MCF 10A (cell line): ENCODE data around the gene BORCS5. TPM values are rescaled to one million over a fixed set of nuclear protein-coding genes. Genes with fewer than 3 reads are reported as not detected.

ENCODE experiments used
- BruUV-seq: library from RNA; stranded (reverse); fragments of 400-500 nt; replicated peaks from 2 replicates; lab custom pipeline; 2021; lab: Mats Ljungman, UMichigan
- CTCF ChIA-PET: fragments of 300-600 bp; sonication (Branson Sonifier 250); formaldehyde crosslinking; extraction: SDS; loops from one replicate; lab custom pipeline; 2021; ENCODE audit warnings: antibody characterized with exemption, inconsistent platforms; lab: Yijun Ruan, JAX
- POLR2A ChIA-PET: fragments of 300-600, 350-650 bp; sonication (Branson Sonifier 250); formaldehyde crosslinking; extraction: SDS; loops from one replicate; lab custom pipeline; 2020; ENCODE audit warnings: antibody characterized with exemption, inconsistent platforms; lab: Yijun Ruan, JAX
- DNase-seq: peaks from one replicate; pipeline ENCODE4 v3.0.0-alpha.2; 2018; ENCODE audit not compliant: unreplicated experiment
- H3K27ac Mint-ChIP-seq: one replicate; pipeline ENCODE4 v1.8.0; 2022; ENCODE audit warnings: mild to moderate bottlenecking, low read depth, mixed read lengths; ENCODE audit not compliant: unreplicated experiment
- H3K27me3 Mint-ChIP-seq: one replicate; pipeline ENCODE4 v1.8.0; 2022; ENCODE audit warnings: mixed read lengths; ENCODE audit not compliant: insufficient read depth, unreplicated experiment
- H3K36me3 Mint-ChIP-seq: one replicate; pipeline ENCODE4 v1.8.0; 2022; ENCODE audit warnings: mild to moderate bottlenecking, moderate library complexity, mixed read lengths; ENCODE audit not compliant: insufficient read depth, unreplicated experiment
- H3K4me1 Mint-ChIP-seq: one replicate; pipeline ENCODE4 v1.8.0; 2022; ENCODE audit warnings: mixed read lengths; ENCODE audit not compliant: insufficient read depth, unreplicated experiment
- H3K4me3 Mint-ChIP-seq: one replicate; pipeline ENCODE4 v1.8.0; 2022; ENCODE audit warnings: mild to moderate bottlenecking, moderate library complexity, mixed read lengths; ENCODE audit not compliant: unreplicated experiment
- H3K9me3 Mint-ChIP-seq: one replicate; pipeline ENCODE4 v1.8.0; 2022; ENCODE audit warnings: mixed read lengths; ENCODE audit not compliant: unreplicated experiment
- CTCF ChIP-seq: fragments of 200-600 bp; IDR thresholded peaks from one replicate; pipeline ENCODE4 v1.8.0; 2022; ENCODE audit warnings: antibody characterized with exemption, mild to moderate bottlenecking; ENCODE audit not compliant: unreplicated experiment
- intact Hi-C: fragments of 100-400 bp; cut with micrococcal nuclease; formaldehyde crosslinking; loops from 2 replicates; pipeline ENCODE4 v1.14.1; 2022
- total RNA-seq: library from RNA; stranded (reverse); gene quantifications from 2 replicates; pipeline ENCODE4 v1.2.3, GENCODE V29; 2022

BORCS5 gene
- total RNA-seq, 1 experiment from 2014 or later = 11.0 TPM

GRCh38 chr12:12353807-12354206 is 3.1 kb upstream of the BORCS5 start:
- intact Hi-C loops = no loop called here
- no peak for TF ChIP-seq CTCF
- no peaks in the 10 kb centered on the region for H3K27me3 Mint-ChIP-seq
- no peaks in the 10 kb centered on the region for H3K36me3 Mint-ChIP-seq
- H3K4me1 Mint-ChIP-seq = no peaks in the 10 kb centered on the region
- ChIA-PET POLR2A (no interaction called here), CTCF (interaction anchor here (0.6 kb wide), 1 partner anchor 478 kb away, joined by 3 read pairs; no protein-coding TSS in a partner anchor)
- no peak overlapping the region for H3K4me3 Mint-ChIP-seq
- no TSS peak for BruUV-seq
- no peaks in the 10 kb centered on the region for H3K9me3 Mint-ChIP-seq
- H3K27ac Mint-ChIP-seq = no peak overlapping the region
- no peak for DNase-seq

DNA sequence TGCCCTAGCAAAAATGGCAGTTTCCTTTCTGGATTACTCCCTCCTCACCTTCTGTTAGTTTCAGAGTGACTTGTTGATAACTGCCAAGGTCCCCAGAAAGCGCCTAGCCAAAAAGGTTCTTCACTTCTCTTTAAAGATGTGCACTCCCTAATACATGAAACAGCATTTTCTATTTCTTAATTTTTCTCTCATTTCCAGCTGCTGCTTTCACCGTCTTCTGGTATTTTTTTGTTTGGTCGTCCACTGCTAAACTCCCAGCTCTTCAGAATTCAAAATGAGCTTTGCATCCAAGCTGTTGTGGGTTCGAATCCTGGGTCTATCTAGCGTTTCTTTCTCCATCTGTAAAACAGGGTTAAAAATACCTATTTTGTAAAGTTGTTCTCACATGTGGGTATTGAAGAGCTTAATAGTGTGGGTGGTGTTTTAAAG is 397 bp upstream of the BORCS5 start:
- no peaks in the 10 kb centered on the region for H3K27me3 Mint-ChIP-seq
- H3K27ac Mint-ChIP-seq = peak overlapping the region; percentile 94
- intact Hi-C loops = no loop called here
- H3K9me3 Mint-ChIP-seq = no peaks in the 10 kb centered on the region
- BruUV-seq = TSS peak; percentile 94
- no peaks in the 10 kb centered on the region for H3K4me1 Mint-ChIP-seq
- H3K36me3 Mint-ChIP-seq = no peaks in the 10 kb centered on the region
- H3K4me3 Mint-ChIP-seq = peak overlapping the region; percentile 91
- DNase-seq = no peak
- ChIA-PET POLR2A (interaction anchor here (0.6 to 4.6 kb wide), 28 partner anchors 10 to 782 kb away, joined by 3 to 163 read pairs (median 4); partner anchors contain the start of genes CDKN1B, CREBL2, DUSP16 and LRP6), CTCF (interaction anchor here (0.6 to 3.2 kb wide), 12 partner anchors 12 to 1416 kb away, joined by 3 to 22 read pairs (median 4); no protein-coding TSS in a partner anchor)
- TF ChIP-seq CTCF = no peak

GRCh38 chr12:12357719-12358461 is 1.0 kb downstream of the BORCS5 start:
- BruUV-seq = TSS peak; percentile 53
- Mint-ChIP-seq H3K9me3 (no peaks in the 10 kb centered on the region), H3K4me3 (peak overlapping the region; percentile 91), H3K27me3 (no peaks in the 10 kb centered on the region), H3K4me1 (no peaks in the 10 kb centered on the region), H3K27ac (peak overlapping the region; percentile 94), H3K36me3 (peaks cover 2% of the 10 kb centered on the region)
- TF ChIP-seq CTCF = no peak
- ChIA-PET CTCF (interaction anchor here (0.5 to 3.2 kb wide), 28 partner anchors 9 to 521 kb away, joined by 3 to 22 read pairs (median 4); partner anchors contain the start of gene MANSC1), POLR2A (interaction anchor here (0.5 to 4.6 kb wide), 50 partner anchors 8 to 1089 kb away, joined by 3 to 163 read pairs (median 4); partner anchors contain the start of genes CDKN1B, CREBL2, DUSP16 and LRP6)
- DNase-seq = no peak
- intact Hi-C loops = no loop called here

GRCh38 chr12:12358528-12358927 is 1.6 kb downstream of the BORCS5 start:
- no peaks in the 10 kb centered on the region for H3K9me3 Mint-ChIP-seq
- peaks cover 8% of the 10 kb centered on the region for H3K36me3 Mint-ChIP-seq
- peak overlapping the region; percentile 91 for H3K4me3 Mint-ChIP-seq
- TF ChIP-seq CTCF = no peak
- DNase-seq = no peak
- H3K27ac Mint-ChIP-seq = peak overlapping the region; percentile 94
- CTCF ChIA-PET = interaction anchor here (0.5 to 3.2 kb wide), 20 partner anchors 7 to 378 kb away, joined by 3 to 22 read pairs (median 6); partner anchors contain the start of gene MANSC1
- H3K4me1 Mint-ChIP-seq = no peaks in the 10 kb centered on the region
- no peaks in the 10 kb centered on the region for H3K27me3 Mint-ChIP-seq
- POLR2A ChIA-PET = interaction anchor here (0.5 to 4.6 kb wide), 29 partner anchors 8 to 779 kb away, joined by 3 to 163 read pairs (median 5); partner anchors contain the start of genes CDKN1B, CREBL2, DUSP16 and LRP6
- BruUV-seq = no TSS peak
- intact Hi-C loops = no loop called here
